ENCODE results near the gene GJB2.
"Not testable (repeated sequence)": the region's sequence is repeated elsewhere in the genome, so short reads cannot be mapped to it uniquely, and the experiment has no call there.

Gene GJB2

DNA sequence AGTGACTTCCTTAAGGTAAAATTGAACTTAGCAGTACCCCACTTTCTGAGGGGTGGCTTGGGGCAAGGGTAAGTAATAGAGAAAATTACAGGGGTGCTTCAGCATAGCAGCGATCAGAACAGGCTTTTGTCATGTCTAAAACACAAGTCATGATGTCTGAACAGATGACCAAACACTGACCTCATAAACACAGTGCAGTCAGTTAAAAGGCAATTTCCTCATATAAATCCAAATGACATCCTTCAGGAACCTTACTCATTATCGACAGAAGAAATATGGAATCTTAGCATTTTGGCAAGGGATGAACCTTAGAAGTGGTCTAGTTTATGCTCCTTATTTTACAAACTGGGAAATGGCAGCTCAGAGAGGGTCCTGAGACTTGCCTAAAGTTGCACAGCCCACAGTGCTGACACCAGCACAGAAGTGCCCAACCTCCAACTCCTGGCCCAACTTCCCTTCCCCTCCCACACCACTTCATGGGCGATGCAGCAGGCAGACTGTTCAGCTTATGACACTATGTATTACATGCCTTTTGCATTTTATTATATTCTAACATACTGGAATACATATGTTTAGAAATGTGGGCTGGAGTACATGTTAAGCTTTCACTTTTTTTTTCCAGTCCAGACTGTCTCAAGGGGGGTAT lies 35.5 kb downstream of the GJB2 start:
- TF ChIP-seq, protein P1, sequence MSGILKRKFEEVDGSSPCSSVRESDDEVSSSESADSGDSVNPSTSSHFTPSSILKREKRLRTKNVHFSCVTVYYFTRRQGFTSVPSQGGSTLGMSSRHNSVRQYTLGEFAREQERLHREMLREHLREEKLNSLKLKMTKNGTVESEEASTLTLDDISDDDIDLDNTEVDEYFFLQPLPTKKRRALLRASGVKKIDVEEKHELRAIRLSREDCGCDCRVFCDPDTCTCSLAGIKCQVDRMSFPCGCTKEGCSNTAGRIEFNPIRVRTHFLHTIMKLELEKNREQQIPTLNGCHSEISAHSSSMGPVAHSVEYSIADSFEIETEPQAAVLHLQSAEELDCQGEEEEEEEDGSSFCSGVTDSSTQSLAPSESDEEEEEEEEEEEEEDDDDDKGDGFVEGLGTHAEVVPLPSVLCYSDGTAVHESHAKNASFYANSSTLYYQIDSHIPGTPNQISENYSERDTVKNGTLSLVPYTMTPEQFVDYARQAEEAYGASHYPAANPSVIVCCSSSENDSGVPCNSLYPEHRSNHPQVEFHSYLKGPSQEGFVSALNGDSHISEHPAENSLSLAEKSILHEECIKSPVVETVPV (CRISPR knock-in tag; IDR thresholded peaks at IDR 0.05), result no peak
- TF ChIP-seq RARB (CRISPR knock-in tag; IDR thresholded peaks at IDR 0.05) (no peak), ZFP3 (CRISPR knock-in tag; IDR thresholded peaks at IDR 0.05) (no peak), ZNF70 (CRISPR knock-in tag; IDR thresholded peaks at IDR 0.05) (no peak), BACH2 (CRISPR knock-in tag; IDR thresholded peaks at IDR 0.05; ENCODE audit: borderline replicate concordance) (no peak), PPARA (CRISPR knock-in tag; IDR thresholded peaks at IDR 0.05; ENCODE audit: borderline replicate concordance) (no peak)
- TF ChIP-seq, protein P2, sequence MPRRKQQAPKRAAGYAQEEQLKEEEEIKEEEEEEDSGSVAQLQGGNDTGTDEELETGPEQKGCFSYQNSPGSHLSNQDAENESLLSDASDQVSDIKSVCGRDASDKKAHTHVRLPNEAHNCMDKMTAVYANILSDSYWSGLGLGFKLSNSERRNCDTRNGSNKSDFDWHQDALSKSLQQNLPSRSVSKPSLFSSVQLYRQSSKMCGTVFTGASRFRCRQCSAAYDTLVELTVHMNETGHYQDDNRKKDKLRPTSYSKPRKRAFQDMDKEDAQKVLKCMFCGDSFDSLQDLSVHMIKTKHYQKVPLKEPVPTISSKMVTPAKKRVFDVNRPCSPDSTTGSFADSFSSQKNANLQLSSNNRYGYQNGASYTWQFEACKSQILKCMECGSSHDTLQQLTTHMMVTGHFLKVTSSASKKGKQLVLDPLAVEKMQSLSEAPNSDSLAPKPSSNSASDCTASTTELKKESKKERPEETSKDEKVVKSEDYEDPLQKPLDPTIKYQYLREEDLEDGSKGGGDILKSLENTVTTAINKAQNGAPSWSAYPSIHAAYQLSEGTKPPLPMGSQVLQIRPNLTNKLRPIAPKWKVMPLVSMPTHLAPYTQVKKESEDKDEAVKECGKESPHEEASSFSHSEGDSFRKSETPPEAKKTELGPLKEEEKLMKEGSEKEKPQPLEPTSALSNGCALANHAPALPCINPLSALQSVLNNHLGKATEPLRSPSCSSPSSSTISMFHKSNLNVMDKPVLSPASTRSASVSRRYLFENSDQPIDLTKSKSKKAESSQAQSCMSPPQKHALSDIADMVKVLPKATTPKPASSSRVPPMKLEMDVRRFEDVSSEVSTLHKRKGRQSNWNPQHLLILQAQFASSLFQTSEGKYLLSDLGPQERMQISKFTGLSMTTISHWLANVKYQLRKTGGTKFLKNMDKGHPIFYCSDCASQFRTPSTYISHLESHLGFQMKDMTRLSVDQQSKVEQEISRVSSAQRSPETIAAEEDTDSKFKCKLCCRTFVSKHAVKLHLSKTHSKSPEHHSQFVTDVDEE (CRISPR knock-in tag; IDR thresholded peaks at IDR 0.05), result no peak
- TF ChIP-seq, protein P3, sequence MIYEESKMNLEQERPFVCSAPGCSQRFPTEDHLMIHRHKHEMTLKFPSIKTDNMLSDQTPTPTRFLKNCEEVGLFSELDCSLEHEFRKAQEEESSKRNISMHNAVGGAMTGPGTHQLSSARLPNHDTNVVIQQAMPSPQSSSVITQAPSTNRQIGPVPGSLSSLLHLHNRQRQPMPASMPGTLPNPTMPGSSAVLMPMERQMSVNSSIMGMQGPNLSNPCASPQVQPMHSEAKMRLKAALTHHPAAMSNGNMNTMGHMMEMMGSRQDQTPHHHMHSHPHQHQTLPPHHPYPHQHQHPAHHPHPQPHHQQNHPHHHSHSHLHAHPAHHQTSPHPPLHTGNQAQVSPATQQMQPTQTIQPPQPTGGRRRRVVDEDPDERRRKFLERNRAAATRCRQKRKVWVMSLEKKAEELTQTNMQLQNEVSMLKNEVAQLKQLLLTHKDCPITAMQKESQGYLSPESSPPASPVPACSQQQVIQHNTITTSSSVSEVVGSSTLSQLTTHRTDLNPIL (CRISPR knock-in tag; IDR thresholded peaks at IDR 0.05; ENCODE audit: low read depth), result no peak
- ATAC-seq, result no peak

DNA sequence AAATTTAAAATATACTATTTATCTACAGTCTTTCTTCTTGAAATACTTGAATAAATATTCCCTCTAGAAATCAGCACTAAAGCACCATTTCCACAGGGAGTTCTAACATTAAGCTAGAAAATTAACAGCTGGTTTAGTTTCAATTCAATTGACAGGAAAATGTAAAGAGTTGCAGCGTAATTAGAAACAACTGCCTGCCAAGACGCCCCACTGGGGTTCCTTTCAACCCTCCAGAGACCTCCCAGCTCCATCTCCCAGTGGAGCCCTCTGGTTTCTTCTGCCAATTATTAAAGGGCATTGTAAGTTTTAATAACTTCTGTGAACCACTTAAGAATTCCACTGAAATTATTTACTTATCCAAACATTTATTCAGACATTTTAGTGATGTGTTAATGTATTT lies 36.0 kb downstream of the GJB2 start:
- no peak for ATAC-seq
- TF ChIP-seq, protein P1 (CRISPR knock-in tag; IDR thresholded peaks at IDR 0.05), result no peak

DNA sequence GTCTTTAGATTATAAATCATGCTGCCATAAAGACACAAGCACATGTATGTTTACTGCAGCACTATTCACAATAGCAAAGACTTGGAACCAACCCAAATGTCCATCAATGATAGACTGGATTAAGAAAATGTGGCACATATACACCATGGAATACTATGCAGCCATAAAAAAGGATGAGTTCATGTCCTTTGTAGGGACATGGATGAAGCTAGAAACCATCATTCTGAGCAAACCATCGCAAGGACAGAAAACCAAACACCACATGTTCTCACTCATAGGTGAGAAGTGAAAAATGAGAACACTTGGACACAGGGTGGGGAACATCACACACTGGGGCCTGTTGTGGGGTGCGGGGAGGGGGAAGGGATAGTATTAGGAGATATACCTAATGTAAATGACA lies 39.4 kb downstream of the GJB2 start:
- not testable (repeated sequence) for ATAC-seq

DNA sequence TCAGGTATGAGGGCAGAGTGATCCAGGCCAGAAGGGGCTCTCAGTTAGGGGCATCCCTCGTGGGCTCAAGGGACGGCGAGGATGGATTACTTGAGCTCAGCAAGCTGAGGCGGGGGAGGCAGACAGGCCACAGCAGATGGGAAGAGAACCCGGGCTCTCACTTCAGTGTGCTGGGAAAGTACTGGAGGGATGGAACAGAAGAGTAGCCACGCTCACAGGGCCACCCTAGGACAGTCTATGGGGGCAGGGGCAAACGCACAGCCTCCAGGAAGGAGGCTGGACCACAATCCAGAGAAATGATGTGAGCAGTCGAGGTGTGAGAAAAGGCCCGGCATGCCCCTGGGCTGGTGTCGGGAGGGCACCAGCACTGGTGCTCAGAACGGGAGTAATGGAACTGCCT lies 41.1 kb downstream of the GJB2 start:
- TF ChIP-seq ZNF70 (CRISPR knock-in tag; IDR thresholded peaks at IDR 0.05) (no peak), CSDC2 (CRISPR knock-in tag; IDR thresholded peaks at IDR 0.05) (no peak), ARNTL (CRISPR knock-in tag; IDR thresholded peaks at IDR 0.05; ENCODE audit: borderline replicate concordance, low read depth) (no peak), ZFP30 (CRISPR knock-in tag; IDR thresholded peaks at IDR 0.05) (no peak)
- TF ChIP-seq, protein P1 (CRISPR knock-in tag; IDR thresholded peaks at IDR 0.05), result no peak
- TF ChIP-seq, protein P4, sequence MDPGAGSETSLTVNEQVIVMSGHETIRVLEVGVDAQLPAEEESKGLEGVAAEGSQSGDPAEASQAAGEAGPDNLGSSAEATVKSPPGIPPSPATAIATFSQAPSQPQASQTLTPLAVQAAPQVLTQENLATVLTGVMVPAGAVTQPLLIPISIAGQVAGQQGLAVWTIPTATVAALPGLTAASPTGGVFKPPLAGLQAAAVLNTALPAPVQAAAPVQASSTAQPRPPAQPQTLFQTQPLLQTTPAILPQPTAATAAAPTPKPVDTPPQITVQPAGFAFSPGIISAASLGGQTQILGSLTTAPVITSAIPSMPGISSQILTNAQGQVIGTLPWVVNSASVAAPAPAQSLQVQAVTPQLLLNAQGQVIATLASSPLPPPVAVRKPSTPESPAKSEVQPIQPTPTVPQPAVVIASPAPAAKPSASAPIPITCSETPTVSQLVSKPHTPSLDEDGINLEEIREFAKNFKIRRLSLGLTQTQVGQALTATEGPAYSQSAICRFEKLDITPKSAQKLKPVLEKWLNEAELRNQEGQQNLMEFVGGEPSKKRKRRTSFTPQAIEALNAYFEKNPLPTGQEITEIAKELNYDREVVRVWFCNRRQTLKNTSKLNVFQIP (CRISPR knock-in tag; IDR thresholded peaks at IDR 0.05; ENCODE audit: borderline replicate concordance, low read depth), result no peak
- ATAC-seq, result no peak

DNA sequence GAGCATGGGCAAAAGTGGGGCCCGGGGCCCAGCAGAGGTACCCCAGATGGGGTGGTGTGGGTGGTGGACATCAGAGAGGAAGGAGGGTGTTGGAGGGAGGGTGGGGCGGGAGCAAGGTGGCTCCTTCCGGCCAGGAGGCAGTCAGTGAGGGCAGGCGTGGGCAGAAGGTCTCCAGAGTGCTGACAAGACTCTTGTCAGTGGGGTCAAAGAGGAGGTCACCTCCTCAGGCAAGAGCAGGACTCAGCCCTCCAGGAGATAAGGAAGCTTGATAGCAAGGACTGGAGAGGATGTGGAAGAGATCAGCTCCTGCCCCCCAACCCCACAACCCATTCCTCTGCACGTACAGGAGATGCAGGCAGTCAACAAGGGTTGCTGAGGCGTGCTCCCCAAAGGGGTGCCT lies 41.7 kb downstream of the GJB2 start:
- no peak for ATAC-seq
- TF ChIP-seq, protein P2 (CRISPR knock-in tag; IDR thresholded peaks at IDR 0.05), result no peak
- no peak for TF ChIP-seq ZNF70 (CRISPR knock-in tag; IDR thresholded peaks at IDR 0.05)
- TF ChIP-seq RARB (CRISPR knock-in tag; IDR thresholded peaks at IDR 0.05), result no peak
- no peak for TF ChIP-seq ZFP3 (CRISPR knock-in tag; IDR thresholded peaks at IDR 0.05)
- TF ChIP-seq SNAI2 (CRISPR knock-in tag; IDR thresholded peaks at IDR 0.05), result no peak
- TF ChIP-seq BACH2 (CRISPR knock-in tag; IDR thresholded peaks at IDR 0.05; ENCODE audit: borderline replicate concordance), result no peak
- no peak for TF ChIP-seq ZC3H10 (CRISPR knock-in tag; IDR thresholded peaks at IDR 0.05)
- TF ChIP-seq, protein P3 (CRISPR knock-in tag; IDR thresholded peaks at IDR 0.05; ENCODE audit: low read depth), result no peak
- TF ChIP-seq, protein P1 (CRISPR knock-in tag; IDR thresholded peaks at IDR 0.05), result no peak
- no peak for TF ChIP-seq CSDC2 (CRISPR knock-in tag; IDR thresholded peaks at IDR 0.05)
